Measurements from ENCODE around the gene ALX4. TPM values are rescaled to one million over a fixed set of nuclear protein-coding genes. Genes with fewer than 3 reads are reported as not detected.

Gene ALX4
- total and polyA plus RNA-seq, 2 donors (not counting 3 experiments of a cell fraction or from before 2014, with no cell fraction given): not detected

- H3K27me3 ChIP-seq (ENCODE audit: control insufficient read depth in 2 of 2, insufficient read depth in 2 of 2, low read length in 2 of 2): no peaks in the 10 kb centered on the region
- no peak overlapping the region for H3K27ac ChIP-seq (ENCODE audit: insufficient read depth, low read depth, low read length)
- no peak overlapping the region for H3K9ac ChIP-seq (replicated peaks; ENCODE audit: extremely low read depth, insufficient read depth, low read length)
- TF ChIP-seq JUN (IDR thresholded peaks at IDR 0.05; ENCODE audit: borderline replicate concordance, insufficient read depth, insufficient read length, low read depth) (no peak), EZH2 (IDR thresholded peaks at IDR 0.05; ENCODE audit: borderline replicate concordance, low read depth, low read length, severe bottlenecking) (no peak), POLR2AphosphoS5 (IDR thresholded peaks at IDR 0.05; ENCODE audit: insufficient read depth, low read depth, low read length) (no peak), MYC (IDR thresholded peaks at IDR 0.05; ENCODE audit: low read depth, low read length) (no peak), FOS (IDR thresholded peaks at IDR 0.05; ENCODE audit: borderline replicate concordance, insufficient read depth, low read length) (no peak), GATA2 (IDR thresholded peaks at IDR 0.05; ENCODE audit: insufficient read depth, insufficient read length, low read depth, low read length) (no peak)
- TF ChIP-seq, protein P1, sequence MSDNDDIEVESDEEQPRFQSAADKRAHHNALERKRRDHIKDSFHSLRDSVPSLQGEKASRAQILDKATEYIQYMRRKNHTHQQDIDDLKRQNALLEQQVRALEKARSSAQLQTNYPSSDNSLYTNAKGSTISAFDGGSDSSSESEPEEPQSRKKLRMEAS (IDR thresholded peaks at IDR 0.05; ENCODE audit: insufficient read depth, insufficient read length): no peak
- TF ChIP-seq, protein P2, sequence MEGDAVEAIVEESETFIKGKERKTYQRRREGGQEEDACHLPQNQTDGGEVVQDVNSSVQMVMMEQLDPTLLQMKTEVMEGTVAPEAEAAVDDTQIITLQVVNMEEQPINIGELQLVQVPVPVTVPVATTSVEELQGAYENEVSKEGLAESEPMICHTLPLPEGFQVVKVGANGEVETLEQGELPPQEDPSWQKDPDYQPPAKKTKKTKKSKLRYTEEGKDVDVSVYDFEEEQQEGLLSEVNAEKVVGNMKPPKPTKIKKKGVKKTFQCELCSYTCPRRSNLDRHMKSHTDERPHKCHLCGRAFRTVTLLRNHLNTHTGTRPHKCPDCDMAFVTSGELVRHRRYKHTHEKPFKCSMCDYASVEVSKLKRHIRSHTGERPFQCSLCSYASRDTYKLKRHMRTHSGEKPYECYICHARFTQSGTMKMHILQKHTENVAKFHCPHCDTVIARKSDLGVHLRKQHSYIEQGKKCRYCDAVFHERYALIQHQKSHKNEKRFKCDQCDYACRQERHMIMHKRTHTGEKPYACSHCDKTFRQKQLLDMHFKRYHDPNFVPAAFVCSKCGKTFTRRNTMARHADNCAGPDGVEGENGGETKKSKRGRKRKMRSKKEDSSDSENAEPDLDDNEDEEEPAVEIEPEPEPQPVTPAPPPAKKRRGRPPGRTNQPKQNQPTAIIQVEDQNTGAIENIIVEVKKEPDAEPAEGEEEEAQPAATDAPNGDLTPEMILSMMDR (IDR thresholded peaks at IDR 0.05; ENCODE audit: extremely low read depth in 1 of 2, insufficient read depth in 1 of 2, low read depth in 1 of 2, low read length in 2 of 2): no peak
- CTCF ChIA-PET: no interaction called here
- dilution Hi-C loops (cut with MboI; ENCODE audit: extremely low pct_ligation_motif_present, low sequenced_read_pairs): no loop called here
- no peaks in the 10 kb centered on the region for H3K36me3 ChIP-seq (ENCODE audit: control insufficient read depth in 2 of 2, extremely low read depth in 1 of 2, insufficient read depth in 2 of 2, low read length in 2 of 2)
- no peaks in the 10 kb centered on the region for H3K79me2 ChIP-seq (ENCODE audit: control insufficient read depth, insufficient read depth, low read length)
- FAIRE-seq (no peak), DNase-seq (ENCODE audit: low read depth, low spot score) (no peak)
- no peak overlapping the region for H3K4me3 ChIP-seq (replicated peaks in 1 of 3; ENCODE audit: insufficient read depth in 1 of 3, low read depth in 1 of 3, low read length in 3 of 3)
- intact Hi-C loops (cut with micrococcal nuclease): no loop called here
- H4K20me1 ChIP-seq (replicated peaks; ENCODE audit: control insufficient read depth, extremely low read depth, insufficient read depth, low read length): no peaks in the 10 kb centered on the region
- no peaks in the 10 kb centered on the region for H3K9me3 ChIP-seq (replicated peaks; ENCODE audit: control insufficient read depth, insufficient read depth, low read length)
- no peaks in the 10 kb centered on the region for H3K9me1 ChIP-seq (replicated peaks; ENCODE audit: control insufficient read depth, extremely low read depth, insufficient read depth, low read length)
- H3K4me2 ChIP-seq (ENCODE audit: insufficient read depth, low read length): no peak overlapping the region
- BruUV-seq (replicated peaks): no TSS peak
- no peak overlapping the region for H2AFZ ChIP-seq (ENCODE audit: low read depth, low read length)
- H3K4me1 ChIP-seq (ENCODE audit: control insufficient read depth, extremely low read depth, insufficient read depth, low read length): no peaks in the 10 kb centered on the region
- POLR2A ChIA-PET: no interaction called here
These were observed 87.9 kb downstream of the ALX4 start for GRCh38 chr11:44221992-44222391.

Measured in endothelial cell of umbilical vein (primary cell).